ENCODE data around the gene ACOXL.

GRCh38 chr2:110793034-110793433 is 60.7 kb downstream of the ACOXL start:
- TF ChIP-seq POLR2A (IDR thresholded peaks at IDR 0.05; ENCODE audit: low read length) (no peak), GATA1 (IDR thresholded peaks at IDR 0.05; ENCODE audit: low read depth, low read length) (no peak)

All from erythroblast (primary cell).